A204.1 (cell line): ENCODE data around the gene LRRN4.
"Not testable (repeated sequence)": the region's sequence is repeated elsewhere in the genome, so short reads cannot be mapped to it uniquely, and the experiment has no call there.

ENCODE experiments used
- FAIRE-seq: peaks from 2 replicates; lab custom pipeline; 2012; peaks lifted over from hg19 to GRCh38; lab: Jason Lieb, UNC

The LRRN4 gene

DNA sequence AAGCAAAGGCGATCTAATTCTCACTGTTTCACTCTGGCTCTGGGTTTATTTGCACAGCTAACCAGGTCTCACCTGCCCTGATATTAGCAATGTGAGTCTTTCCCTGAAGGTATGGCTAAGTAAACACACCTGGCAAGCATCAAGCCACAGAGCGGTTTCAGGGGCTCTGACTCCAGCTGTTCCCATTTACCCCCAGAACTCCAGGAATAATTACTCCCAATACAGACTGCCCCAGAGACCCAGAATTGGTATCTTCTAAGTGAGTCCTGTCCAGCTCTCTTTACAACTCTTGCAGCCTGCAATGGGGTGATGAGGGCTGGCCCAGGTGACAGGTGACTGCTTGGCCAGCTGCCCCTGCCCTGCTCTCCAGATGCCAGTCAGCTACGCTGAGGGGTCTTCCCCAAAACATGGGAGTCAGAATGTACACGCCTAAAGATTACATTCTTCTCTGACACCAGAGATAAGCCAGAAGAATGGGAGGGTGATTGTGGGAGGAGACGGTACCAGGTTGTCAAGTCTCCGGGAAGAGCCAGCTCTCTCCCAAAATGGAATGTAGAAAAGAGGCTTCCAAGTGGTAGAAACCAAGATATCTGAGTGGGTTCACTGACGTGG is 4.9 kb upstream of the LRRN4 start:
- no peak for FAIRE-seq

DNA sequence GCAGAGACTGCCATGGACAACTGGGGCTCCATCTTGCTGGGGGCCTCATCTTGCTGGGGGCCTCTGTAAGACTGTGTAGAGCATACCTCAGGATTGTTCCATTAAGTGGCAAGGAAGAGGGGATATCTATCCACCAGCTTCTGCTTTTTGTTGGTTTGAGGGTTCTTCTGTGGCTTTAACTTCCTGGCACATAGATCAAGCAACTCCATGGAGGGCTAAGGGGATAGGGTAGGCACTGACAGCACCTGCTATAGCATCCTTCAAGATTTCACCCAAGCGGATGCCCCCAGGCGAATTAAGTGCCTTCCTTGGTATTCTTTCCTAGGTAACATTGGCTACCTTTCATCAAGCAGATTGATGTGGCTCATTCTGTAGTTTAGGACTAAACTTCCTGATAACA is 3.8 kb upstream of the LRRN4 start:
- no peak for FAIRE-seq

DNA sequence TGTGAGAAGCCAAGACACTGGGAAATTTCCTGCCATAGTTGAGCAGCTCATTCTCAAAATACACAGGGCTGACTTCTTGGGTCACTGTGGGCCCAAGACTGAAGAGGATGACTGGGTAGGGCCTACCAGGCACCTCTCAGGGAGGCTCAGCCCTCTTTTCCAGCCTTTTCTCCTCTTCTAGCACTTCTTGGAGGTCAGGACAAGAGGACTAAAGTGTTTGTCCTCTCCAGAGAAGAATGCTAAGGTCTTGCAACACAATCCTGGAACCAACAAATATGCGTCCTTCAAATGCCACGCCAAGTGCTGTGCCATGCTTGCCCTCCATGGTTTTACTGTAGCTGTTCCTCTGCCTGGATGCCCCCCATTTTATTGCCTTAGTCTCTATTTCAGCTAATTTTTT is 3.3 kb upstream of the LRRN4 start:
- no peak for FAIRE-seq

DNA sequence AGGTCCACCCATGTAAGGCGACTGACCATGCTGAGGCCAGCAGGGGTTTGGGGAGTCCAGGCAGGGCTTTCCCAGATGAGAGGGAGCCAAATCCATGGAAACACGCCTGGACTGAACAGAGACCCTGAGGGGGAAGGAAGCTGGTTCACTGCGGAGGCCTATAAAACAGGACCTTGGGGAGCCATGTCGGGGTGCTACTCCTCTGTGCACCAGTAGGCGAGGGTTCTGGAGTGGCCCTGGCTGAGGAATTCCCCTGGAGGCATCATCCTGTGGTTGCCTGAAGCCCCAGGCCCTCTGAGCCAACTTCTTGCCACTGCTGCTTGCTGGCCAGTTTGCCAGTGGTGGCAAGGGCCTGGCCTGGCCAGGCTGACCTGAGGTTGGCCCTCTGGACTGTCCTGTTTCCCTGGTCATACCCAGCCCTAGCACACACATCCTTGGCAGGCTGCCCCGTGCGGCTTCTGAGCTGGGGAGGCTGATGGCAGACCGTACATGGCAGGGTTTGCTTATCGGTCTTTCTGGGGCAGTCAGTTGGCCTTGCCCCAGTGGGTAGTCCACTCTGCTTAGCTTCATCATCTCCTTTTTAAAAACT is 2.2 kb upstream of the LRRN4 start:
- FAIRE-seq: no peak

DNA sequence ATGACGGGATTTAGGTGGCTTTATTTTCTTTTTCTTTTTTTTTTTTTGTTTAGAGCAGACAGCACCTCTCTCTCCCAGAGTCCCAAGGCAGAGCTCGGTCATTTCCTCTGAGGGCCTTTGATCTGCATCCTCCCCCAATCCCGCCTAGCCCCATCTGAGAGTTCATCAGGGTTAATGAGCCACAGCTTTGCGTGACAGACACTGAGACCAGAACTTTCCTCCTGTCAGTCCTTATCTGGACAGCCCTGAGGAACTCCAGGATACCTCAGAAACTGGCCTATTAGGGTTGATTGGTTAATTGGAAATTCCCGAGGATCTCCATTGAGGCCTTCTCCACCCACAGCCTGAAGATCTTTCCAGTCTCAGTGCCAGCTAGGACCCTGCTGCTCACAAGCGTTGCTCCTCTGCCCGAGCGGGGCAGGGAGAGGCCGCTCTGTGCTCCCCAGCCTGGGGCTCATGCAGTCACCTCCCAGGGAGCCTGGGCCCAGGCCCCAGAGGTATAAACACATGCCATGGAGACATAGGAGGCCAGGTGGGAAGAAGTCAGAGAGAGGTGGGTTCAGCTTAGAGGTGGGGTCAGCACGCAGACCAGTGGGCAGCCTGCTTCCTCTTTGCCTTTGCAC is 1.4 kb upstream of the LRRN4 start:
- no peak for FAIRE-seq

DNA sequence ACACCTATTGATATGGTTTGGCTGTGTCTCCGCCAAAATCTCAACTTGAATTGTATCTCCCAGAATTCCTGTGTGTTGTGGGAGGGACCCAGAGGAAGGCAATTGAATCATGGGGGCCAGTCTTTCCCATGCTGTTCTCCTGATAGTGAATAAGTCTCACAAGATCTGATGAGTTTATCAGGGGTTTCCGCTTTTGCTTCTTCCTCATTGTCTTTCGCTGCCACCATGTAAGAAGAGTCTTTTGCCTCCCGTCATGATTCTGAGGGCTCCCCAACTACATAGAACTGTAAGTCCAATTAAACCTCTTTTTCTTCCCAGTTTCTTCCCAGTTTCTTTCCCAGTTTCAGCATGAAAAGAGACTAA is 810 bp upstream of the LRRN4 start:
- not testable (repeated sequence) for FAIRE-seq

DNA sequence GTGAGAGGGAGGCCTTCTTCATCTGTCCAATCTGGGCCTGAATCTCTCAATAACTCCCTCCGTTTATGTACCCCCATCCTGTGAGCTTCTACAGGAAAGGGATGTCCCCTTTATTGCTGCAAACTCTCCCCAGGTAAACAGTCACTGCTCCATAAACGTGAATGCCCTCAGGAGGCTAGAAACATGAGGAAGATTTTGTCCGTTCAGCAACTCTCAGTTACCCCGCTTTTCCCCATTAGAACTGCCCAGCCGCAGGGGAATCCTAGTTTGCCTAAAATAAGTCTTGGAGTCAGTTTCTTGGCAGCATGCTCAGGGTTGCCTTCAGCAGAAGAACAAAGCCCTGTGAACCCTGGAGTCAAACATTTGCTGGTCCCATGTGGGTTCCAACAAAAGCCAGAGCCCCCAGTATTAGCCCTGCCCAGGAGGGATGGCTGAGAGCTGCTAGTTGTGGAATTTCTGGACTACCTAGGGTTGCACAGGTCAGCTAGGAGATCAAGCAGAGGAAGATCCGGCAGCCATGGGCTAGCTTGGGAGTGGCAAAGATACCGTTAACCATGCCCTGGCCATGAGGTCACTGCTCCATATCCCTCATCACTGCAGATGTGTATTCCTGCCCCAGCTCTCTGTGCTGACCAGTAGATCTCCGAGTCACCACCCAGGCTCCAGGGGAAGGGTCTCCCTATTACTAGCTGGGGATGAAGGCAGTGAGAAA is 640 bp downstream of the LRRN4 start:
- no peak for FAIRE-seq

DNA sequence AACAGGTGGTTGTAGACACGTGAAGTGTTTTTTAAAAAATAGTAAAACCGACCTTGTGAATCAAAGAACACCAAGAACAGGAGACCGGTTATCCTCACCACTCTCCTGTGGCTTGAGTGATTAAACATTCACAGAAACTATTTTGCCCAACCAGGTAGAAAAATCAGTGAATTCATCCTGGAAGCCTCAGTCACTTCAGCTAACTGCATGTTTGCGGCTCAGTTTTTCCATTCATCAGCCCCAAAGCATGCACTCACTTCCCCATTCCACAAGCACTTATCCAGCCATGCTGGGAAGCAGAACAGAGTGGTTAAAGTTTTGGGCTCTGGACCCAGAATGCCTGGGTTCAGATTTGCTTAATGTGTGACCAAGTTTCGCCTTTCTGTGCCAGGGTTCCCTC is 2.4 kb downstream of the LRRN4 start:
- no peak for FAIRE-seq

DNA sequence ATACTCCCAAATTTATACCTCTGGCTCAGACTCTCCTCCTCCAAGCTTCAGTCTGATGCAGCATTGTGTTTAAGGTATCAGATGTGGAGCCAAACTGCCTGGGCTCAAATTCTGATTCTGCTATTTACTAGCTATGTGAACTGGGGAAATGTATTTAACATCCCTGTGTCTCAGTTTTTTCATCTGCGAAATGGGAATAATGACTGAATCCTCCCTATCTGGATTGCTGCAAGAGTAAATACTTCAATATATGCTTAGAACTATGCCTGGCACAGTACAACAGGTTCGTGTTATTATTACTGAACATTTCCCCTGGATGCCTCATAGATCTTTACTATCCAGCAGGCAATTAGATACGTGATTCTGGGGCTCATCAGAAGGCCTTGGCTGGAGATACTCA is 5.5 kb downstream of the LRRN4 start:
- no peak for FAIRE-seq

DNA sequence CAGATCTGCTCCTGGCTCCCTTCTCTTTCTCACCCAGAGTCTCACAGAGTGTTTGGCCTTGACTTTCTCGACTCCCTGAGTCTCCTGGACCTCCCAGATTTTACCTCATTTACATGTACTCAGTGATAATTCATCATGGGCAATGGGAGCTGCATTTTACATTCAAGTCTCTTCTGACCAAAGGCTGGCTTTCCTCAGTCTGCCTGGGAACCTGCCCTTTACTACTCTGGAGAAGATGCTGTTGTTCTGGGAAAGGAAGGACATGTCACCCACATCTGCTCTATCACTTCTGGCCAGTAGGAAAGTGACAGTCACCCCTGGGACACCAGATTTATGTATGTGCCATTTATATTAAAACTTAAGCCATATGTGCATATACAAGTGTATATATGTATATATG is 7.4 kb downstream of the LRRN4 start:
- no peak for FAIRE-seq

DNA sequence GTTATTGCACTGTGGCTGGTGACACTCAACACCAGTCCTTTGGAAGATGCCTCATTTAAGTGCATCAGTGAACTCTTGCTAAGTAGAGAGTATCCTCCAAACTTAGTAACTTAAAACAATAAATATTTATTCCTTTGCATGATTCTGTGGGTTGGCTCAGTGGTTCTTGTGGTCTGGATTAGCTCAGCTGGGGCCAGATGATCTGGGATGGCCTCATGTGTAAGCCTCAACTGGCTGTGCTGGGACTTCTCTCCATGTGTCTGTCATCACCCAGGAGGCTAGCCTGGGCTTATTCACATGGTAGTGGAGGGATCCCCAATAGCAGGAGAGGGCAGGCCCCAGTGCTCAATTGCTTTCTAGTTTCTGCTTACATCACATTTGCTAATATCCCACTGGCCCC is 8.3 kb downstream of the LRRN4 start:
- no peak for FAIRE-seq

DNA sequence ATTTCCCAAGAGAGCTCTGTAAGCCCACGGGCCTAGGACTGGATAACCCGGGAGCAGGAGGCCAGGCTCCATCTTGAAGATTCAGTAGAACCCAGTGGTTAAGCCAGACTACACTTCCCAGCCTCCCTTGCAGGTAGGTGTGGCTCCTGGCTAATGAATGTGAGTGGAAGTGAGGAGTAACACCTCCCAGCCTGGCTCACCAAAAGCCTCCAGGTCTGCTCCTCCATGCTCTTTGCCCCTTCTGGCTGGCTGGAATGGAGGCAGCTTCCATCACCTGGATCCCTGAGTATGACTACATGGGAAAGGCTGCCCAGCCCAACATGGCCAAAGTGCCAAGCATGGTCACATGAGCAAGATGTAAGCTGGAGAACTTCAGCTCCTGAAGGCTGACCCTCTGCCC is 9.7 kb downstream of the LRRN4 start:
- no peak for FAIRE-seq

DNA sequence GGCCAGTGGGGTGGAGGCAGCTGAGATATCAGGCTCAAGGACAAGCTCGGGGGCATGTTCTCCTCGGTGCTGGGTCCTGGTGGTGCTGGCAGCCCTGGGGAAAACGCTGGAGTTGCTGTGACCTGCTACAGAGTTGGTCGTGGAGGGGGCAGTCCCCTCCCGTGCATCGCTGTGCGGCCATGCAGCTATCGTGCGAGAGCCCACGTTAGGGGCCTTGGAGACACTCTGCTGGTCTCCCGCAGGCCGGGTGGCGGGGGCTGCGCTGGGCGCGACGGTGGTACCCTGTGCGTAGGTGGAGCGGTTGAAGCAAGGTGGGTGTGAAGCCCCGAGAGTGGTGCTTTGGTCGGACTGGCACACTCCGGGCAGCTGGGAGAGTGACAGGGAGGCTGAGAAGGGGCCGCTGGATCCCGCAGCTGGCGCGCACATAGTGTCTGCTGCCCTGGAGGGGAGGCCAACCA is 12.0 kb downstream of the LRRN4 start:
- FAIRE-seq: no peak

DNA sequence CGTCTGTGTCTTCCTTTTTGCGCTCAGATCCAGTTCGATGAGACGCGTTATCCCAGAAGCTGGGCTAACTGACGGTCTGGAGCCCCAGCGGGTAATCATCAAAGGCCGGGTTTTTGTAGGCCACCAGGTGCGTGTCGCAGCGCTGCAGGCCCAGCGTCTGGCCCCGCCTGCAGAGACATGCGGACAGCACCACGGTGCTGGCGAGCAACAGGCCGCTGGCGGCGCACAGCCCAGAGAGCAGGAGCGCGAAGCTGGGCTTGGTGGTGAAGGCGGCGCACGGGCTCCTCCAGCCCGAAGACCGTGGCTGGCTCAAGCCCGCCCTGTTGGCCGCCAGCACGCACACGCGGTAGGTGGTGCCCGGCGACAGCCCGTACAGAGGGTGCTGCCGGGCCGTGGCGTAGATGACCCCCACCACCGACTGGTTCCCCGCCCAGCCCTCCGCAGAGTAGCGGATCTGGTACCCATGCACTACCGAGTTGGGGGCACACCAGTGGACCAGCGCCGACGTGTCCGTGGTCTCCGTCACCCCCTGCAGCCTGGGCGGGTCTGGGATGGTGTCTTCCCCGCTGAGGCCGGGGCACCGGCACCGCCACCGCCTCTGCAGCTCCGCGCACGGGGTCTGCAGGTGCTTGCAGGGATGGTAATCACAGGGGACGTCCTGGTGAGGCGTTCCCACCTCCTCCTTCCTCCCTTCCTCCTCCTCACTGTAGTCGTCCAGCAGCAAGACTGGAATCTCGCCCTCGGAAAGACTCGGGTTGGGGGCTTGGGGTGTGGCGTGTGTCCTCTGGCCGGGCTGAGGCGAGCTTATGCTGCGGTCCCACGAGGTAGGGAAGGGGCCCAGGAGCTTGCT is 12.7 kb downstream of the LRRN4 start:
- FAIRE-seq: no peak

DNA sequence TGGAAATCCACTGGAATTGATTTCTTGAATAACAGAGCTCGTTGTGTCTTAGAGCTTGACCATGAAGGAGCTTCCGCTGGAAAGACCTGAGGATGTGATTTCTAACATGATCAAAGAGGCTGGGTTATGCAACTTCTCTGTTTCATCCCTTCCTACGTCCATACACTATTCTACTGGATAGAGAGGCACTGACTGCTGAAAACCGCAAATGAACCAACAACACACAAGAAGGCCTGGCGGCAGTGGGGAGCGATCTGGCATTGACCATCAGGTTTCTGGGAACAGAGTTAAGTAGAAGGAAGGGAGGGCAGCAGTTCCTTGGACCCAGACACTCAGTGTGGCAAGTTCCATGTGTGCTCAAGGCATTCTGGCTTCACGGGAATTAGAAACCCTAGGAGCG is 13.3 kb downstream of the LRRN4 start:
- FAIRE-seq: no peak

DNA sequence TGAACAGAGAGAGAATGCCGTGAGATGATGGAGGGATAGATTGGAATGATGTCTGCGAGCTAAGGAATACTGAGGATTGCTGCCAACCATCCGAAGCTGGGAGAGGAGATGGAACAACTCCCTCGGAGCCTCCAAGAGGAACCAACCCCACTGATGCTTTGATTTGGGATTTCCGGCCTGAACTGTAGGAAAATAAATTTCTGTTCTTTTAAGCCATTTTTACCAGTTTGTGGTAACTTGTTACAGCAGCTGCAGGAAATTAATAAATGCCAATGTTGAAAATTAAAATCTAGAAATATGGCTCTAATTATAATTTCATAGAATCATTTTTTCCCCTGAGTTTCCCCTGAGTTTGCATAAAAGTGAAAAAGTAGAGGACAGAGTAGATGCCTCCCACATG is 14.1 kb downstream of the LRRN4 start:
- no peak for FAIRE-seq

DNA sequence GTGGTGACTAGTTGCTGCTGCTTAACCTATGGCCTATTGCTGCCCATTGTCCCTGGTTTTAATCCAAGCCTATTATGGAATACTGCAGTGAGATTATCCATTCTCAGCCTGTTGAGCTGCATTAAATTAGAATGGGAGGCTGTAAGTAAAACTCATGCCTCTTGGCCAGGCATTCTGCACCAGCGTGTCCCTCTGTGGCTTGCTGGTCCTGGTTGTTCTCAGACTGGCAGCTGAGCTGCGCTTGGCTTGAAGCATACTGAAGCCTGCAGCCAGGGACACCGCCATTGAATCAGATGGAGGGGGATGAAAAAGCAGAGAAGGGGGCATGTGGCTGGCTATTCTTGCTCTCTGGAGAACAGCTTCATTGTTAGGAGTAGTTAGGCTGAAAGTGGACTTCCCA is 15.6 kb downstream of the LRRN4 start:
- no peak for FAIRE-seq

DNA sequence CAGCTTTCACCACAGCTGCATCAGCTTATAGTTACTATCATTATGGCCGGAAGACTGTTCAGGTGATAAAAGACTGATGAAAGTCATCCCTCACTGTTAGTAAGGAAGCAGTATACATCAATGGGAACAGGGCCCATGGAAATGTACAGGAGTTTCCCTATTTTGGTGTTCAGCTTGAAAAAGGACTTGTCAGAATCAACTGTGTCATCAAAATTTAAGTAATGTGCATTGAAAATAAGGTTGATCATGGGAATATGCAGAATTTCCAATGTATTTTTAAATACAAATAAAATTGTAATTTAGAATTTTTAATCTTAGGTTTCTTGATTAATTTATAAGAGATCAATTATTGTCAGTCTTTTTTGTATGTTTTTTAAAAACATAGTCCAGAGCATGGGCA is 16.8 kb downstream of the LRRN4 start:
- FAIRE-seq: no peak

DNA sequence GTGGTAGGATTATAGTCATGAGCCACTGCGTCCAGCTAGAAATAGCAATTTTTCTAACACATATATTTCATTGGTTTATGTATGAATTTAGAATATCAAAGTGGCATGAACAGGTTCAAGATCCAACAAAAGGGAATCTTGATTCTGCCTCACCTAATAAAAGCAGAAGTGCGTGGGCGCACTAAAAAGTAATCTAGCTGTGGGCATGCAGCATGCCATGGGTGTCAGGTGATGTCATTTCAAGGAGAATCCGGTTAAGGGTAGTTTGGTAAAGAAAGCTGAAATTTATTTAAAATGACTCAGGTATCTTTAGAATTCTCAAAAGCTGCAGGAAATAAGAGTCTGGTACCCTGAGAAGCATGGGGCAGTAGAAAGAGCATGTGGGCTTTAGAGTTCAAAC is 17.6 kb downstream of the LRRN4 start:
- FAIRE-seq: no peak

DNA sequence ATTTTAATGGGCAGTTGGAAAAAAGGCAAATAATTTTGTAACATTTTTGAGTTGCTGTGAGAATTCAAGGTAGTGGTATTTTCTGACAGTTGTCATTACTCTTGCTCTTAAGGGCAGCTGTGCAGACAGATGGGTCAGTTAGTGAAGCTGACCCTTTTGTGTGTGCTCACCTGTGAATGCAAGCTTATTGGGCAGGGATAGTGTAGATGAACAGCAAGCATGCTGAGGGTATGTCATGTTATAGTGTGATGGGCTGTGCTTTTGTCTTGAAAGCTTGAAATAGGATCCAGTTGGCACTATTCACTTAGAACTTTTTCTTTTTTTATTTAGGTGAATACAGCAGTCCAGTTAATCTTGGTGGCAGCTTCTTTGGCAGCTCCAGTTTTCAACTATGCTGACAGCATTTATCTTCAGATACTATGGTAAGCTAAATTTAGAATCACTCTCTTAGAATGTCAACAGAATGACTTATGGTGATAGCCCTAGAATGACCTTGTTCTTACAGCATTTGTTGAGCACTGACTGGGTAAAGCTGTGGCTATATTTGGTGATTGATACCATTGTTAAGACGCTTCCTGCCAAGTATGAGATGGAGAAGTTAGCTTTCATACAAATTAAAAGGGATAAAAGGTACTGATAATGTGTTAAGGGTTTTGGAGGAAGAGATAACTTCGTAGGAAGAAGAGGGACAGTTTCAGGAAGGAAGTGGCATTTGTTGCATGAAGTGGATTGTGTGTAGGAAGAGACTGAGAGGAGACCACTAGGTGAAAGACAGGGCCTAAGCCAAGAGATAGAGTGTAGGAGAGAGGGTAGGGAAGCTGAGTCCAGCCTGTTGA is 19.5 kb downstream of the LRRN4 start:
- no peak for FAIRE-seq

DNA sequence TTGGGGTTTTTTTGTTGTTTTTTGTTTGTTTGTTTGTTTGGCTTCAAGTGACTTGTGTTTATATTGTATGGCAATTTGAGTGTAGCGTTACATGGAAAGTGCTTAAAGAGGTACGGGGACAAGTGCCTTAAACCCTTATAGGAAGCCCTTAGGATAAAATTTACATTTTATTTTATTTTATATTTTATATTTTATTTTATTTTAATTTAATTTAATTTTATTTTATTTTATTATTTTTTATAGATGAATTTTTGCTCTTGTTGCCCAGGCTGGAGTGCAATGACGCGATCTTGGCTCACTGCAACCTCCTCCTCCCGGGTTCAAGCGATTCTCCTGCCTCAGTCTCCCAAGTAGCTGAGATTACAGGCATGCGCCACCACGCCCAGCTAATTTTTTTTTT is 21.0 kb downstream of the LRRN4 start:
- not testable (repeated sequence) for FAIRE-seq
